Fibroblast of skin of abdomen (primary cell): ENCODE measurements around the gene CHST15.
"Not testable (repeated sequence)": the region's sequence is repeated elsewhere in the genome, so short reads cannot be mapped to it uniquely, and the experiment has no call there.

ENCODE experiments used
- DNase-seq: peaks from one replicate; pipeline ENCODE4 v3.0.0-alpha.2; 2013

Gene CHST15

GRCh38 chr10:124043310-124044142 lies 49.9 kb downstream of the CHST15 start:
- DNase-seq = peak; percentile 8

- DNase-seq = no peak
These were observed 50.6 kb downstream of the CHST15 start for GRCh38 chr10:124042656-124043309.

DNA sequence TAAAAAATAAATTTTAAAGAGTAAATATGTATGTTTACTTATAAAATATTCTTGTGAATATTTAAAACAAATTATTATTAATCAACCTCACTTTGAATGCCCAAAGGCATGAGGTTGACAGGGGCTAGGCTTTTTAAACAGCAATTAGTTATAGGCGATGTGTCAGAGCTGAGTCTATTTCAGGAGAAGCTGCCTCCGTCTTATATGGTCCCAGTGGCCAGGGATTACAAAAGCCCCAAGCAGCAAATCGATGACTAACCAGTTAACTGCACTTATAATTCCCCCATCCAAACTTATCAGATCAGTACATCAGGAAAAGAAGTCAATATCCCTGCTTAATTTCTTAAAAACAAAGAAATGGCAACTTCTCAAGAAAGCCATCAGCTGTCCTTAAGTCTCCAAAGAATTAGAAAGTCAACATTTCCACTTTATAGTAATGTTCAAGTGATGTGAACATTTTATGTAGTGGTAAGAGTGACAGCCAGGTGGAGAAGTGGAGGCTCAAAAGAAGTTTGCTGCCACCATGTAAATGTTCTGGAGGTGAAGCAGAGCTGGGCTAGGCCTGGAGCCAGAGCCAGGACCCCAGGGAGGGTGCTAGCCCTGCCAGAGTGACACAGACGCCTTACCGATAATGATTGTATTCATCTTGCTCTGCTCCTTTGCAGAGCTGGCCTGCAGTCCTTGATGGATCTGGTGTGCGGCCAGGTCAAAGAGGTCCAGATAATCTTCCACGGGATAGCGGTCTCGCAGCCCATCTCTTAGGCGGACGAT lies 51.5 kb downstream of the CHST15 start:
- DNase-seq = peak; percentile 24

GRCh38 chr10:124040451-124041188 lies 52.8 kb downstream of the CHST15 start:
- DNase-seq = no peak

- no peak for DNase-seq
These were observed 53.9 kb downstream of the CHST15 start for GRCh38 chr10:124039483-124040013.

DNA sequence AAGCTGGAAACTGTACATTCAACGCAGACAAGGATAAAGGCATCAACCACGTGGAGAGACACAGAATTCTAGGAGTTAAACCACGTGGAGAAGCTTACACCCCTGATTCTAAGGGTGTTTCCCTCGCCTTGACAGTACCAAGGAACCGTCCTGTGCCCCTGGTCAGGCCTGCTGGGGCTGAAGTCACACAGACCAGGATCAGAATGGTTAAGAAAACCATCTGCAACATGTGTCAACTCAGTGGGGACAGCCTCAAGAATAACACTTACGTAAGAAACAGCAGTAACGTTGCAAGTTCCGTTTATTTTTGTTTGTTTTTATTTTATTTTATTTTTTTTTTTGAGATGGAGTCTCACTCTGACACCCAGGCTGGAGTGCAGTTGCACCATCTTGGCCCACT lies 55.6 kb downstream of the CHST15 start:
- no peak for DNase-seq

- DNase-seq = no peak
These were observed 56.1 kb downstream of the CHST15 start for GRCh38 chr10:124037286-124037685.

DNA sequence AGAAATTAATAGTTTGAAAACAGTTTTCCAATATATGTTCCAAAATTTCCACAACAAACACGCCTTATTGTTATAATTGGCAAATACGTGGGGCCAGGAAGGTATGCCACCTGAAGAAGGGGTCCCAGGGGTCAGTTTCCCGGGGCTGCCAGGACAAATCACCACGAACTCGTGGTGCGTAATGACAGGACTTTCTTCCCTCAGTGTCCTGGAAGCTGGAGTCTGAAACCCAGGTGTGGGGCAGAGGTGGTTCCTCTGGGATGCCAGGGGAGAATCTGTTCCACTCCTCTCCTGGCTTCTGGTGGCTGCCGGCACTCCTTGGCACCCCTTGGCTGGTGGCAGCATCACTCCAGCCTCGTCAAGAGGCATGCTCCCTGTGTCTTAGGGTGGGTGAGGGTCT lies 56.7 kb downstream of the CHST15 start:
- no peak for DNase-seq

DNA sequence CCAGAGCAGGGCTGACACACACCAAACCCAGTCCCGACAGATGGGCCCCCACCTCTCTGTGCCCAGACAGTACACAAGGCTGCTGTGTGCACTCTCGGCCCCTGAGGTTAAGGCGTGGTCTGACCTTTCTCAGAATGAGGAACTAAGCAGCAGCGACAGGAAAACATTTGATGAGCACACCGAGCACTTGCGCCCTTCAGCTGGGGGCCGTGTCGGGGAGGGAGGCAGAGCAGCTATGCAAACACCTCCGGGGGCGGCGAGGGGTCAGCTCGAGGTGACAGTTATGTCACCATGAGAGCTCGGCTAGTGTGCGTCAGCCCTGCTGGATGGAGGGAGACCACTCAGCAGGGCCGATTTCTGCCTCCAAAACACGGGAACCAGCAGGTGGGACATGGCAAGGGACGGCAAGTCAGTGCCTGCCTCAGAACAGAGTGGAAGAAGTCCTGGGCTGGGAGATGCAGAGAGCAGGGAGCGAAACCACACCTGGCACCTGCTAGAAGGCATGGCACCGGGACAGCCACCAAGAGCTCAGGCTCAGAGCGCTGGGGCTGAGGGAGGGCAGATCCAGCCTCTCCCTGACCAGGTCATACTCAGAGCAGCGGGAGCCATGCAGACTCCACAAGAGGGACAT lies 57.4 kb downstream of the CHST15 start:
- DNase-seq = no peak

GRCh38 chr10:124035306-124035927 lies 58.0 kb downstream of the CHST15 start:
- DNase-seq = no peak

- DNase-seq = not testable (repeated sequence)
These were observed 58.7 kb downstream of the CHST15 start for GRCh38 chr10:124034576-124035305.

DNA sequence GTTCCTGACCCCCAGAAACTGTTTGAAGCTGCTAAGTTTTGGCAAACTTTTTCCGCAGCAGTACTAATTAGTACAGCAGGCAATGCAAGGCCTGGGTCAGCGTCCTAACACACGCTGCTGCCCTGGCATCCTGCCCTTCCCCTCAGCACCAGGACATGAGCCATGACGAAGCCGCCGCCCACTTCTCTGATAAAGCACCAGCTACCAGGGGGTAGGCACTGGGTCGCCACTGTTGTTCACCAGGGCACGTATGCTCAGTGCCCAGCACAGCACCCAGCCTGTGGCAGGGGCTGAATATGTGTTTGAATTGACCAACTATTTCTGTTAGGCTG lies 59.5 kb downstream of the CHST15 start:
- DNase-seq = no peak

- DNase-seq = peak; percentile 57
These were observed 60.2 kb downstream of the CHST15 start for GRCh38 chr10:124032971-124033886.

DNA sequence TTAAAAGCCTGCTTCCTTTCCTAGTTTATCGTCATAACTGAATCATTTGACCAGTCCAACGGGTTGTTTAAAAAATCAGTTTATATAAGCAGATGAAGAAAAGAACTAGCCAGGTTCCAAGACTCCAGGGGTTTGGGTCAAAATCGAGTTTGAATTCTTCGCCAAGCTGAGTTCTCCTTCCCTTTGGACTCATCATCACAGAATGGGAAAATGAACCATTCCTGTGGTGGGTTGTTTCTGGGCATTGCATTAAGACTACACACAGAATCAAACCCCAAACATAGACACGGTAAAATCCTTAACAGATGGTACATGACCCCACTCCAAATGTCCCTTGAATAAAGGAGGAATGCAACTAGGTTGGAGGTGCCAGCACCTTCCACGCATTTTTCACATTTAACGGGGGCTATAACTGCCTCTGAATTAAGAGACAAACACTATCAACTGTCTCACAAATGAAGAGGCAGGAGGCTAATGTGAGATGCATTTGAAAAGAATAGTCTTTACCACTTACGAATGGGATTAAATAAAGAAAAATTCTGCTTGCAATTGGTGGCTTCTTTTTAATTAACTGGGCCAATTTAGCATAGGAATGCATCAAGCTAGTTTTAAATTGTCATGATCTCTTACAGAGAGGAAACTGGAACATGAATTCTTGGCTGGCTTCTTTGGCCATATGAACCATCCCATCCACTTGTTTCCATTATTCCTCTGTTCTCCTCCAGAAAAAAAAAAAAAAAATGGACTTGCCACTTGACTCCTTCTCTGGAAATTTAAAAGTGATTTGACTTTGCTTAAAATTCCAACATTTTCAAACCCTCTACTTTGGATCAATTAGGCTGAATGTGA lies 61.1 kb downstream of the CHST15 start:
- DNase-seq = no peak

DNA sequence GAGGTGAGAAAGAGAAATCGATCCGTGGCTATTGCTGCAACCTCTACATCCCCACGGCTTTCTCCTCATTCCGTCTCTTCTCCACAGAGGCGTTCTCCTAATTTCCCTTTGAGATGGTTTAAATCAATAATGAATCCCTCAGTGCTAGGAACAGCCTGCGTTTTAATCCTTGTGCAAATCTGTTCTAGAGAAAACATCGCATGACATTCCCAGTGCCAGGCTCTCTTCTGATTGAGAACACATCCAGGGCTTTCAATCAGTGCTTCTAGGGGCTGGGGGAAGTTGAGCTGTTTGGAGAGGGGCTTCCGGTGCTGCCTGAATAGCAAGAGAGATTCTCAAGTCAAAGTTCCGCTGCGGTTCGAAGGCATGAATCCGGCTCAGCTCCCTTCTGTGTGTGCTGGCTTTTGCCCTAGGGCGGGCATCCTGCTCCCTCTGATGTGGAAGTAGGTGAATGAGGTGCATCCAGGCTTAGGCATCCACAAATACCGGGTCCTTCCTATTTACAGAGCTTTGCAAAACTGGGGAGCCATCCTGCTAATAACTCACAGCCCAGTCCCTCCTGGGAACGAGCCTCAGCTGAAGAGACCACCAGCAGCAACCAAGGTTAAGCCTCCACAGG lies 62.8 kb downstream of the CHST15 start:
- DNase-seq = no peak

- no peak for DNase-seq
These were observed 63.3 kb downstream of the CHST15 start for GRCh38 chr10:124030061-124030460.

- DNase-seq = no peak
These were observed 63.8 kb downstream of the CHST15 start for GRCh38 chr10:124029559-124029958.
